ENCODE data around the gene PSMD6. TPM values are rescaled to one million over a fixed set of nuclear protein-coding genes. Genes with fewer than 3 reads are reported as not detected.

PSMD6 gene
- total and polyA plus RNA-seq, 2 donors (not counting 3 experiments of a cell fraction or from before 2014, with no cell fraction given) = 53.7 to 90.8 TPM

GRCh38 chr3:63991666-63992065, 31.6 kb downstream of the PSMD6 start:
- no TSS peak for BruUV-seq (replicated peaks)
- Histone ChIP-seq H3K4me2 (ENCODE audit: insufficient read depth, low read length) (no peak overlapping the region), H3K9me3 (replicated peaks; ENCODE audit: control insufficient read depth, insufficient read depth, low read length) (no peaks in the 10 kb centered on the region), H3K4me3 (replicated peaks in 1 of 3; ENCODE audit: insufficient read depth in 1 of 3, low read depth in 1 of 3, low read length in 3 of 3) (no peak overlapping the region), H3K4me1 (ENCODE audit: control insufficient read depth, extremely low read depth, insufficient read depth, low read length) (peaks cover 5% of the 10 kb centered on the region), H3K27me3 (ENCODE audit: control insufficient read depth in 2 of 2, insufficient read depth in 2 of 2, low read length in 2 of 2) (no peaks in the 10 kb centered on the region), H3K79me2 (ENCODE audit: control insufficient read depth, insufficient read depth, low read length) (no peaks in the 10 kb centered on the region), H3K9ac (replicated peaks; ENCODE audit: extremely low read depth, insufficient read depth, low read length) (no peak overlapping the region), H4K20me1 (replicated peaks; ENCODE audit: control insufficient read depth, extremely low read depth, insufficient read depth, low read length) (no peaks in the 10 kb centered on the region), H3K9me1 (replicated peaks; ENCODE audit: control insufficient read depth, extremely low read depth, insufficient read depth, low read length) (no peaks in the 10 kb centered on the region), H2AFZ (ENCODE audit: low read depth, low read length) (no peak overlapping the region), H3K27ac (ENCODE audit: insufficient read depth, low read depth, low read length) (no peak overlapping the region), H3K36me3 (ENCODE audit: control insufficient read depth in 2 of 2, extremely low read depth in 1 of 2, insufficient read depth in 2 of 2, low read length in 2 of 2) (peaks cover 2 to 38% of the 10 kb centered on the region in 2 experiments)
- POLR2A ChIA-PET = no interaction called here
- TF ChIP-seq EZH2 (IDR thresholded peaks at IDR 0.05; ENCODE audit: borderline replicate concordance, low read depth, low read length, severe bottlenecking) = no peak
- TF ChIP-seq POLR2A (IDR thresholded peaks at IDR 0.05; ENCODE audit: low read depth, low read length) = no peak
- TF ChIP-seq JUN (IDR thresholded peaks at IDR 0.05; ENCODE audit: borderline replicate concordance, insufficient read depth, insufficient read length, low read depth) = no peak
- CTCF ChIA-PET = interaction anchor here (2.3 to 6.0 kb wide), 3 partner anchors 13 to 641 kb away, joined by 7 to 45 read pairs (median 34); no protein-coding TSS in a partner anchor
- dilution Hi-C loops (cut with MboI; ENCODE audit: extremely low pct_ligation_motif_present, low sequenced_read_pairs) (no loop called here), intact Hi-C loops (cut with micrococcal nuclease) (loop anchor here (2.0 kb wide), 2 partner anchors 127 to 173 kb away; partner anchors contain the start of gene C3orf49)
- FAIRE-seq = no peak
- DNase-seq (ENCODE audit: low read depth, low spot score) = no peak

- DNase-seq (ENCODE audit: low read depth, low spot score) (peak; percentile 10), FAIRE-seq (no peak)
- dilution Hi-C loops (cut with MboI; ENCODE audit: extremely low pct_ligation_motif_present, low sequenced_read_pairs) = no loop called here
- no peaks in the 10 kb centered on the region for H3K9me1 ChIP-seq (replicated peaks; ENCODE audit: control insufficient read depth, extremely low read depth, insufficient read depth, low read length)
- H3K4me3 ChIP-seq (replicated peaks in 1 of 3; ENCODE audit: insufficient read depth in 1 of 3, low read depth in 1 of 3, low read length in 3 of 3) = no peak overlapping the region
- H3K4me2 ChIP-seq (ENCODE audit: insufficient read depth, low read length) = no peak overlapping the region
- no peaks in the 10 kb centered on the region for H3K9me3 ChIP-seq (replicated peaks; ENCODE audit: control insufficient read depth, insufficient read depth, low read length)
- no peaks in the 10 kb centered on the region for H3K27me3 ChIP-seq (ENCODE audit: control insufficient read depth in 2 of 2, insufficient read depth in 2 of 2, low read length in 2 of 2)
- intact Hi-C loops (cut with micrococcal nuclease) = no loop called here
- H3K27ac ChIP-seq (ENCODE audit: insufficient read depth, low read depth, low read length) = no peak overlapping the region
- TF ChIP-seq POLR2A (IDR thresholded peaks at IDR 0.05; ENCODE audit: low read depth, low read length) = no peak
- no peak for TF ChIP-seq MYC (IDR thresholded peaks at IDR 0.05; ENCODE audit: low read depth, low read length)
- TF ChIP-seq EZH2 (IDR thresholded peaks at IDR 0.05; ENCODE audit: borderline replicate concordance, low read depth, low read length, severe bottlenecking) = no peak
- TF ChIP-seq, protein P1, sequence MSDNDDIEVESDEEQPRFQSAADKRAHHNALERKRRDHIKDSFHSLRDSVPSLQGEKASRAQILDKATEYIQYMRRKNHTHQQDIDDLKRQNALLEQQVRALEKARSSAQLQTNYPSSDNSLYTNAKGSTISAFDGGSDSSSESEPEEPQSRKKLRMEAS (IDR thresholded peaks at IDR 0.05; ENCODE audit: insufficient read depth, insufficient read length) = no peak
- no peak for TF ChIP-seq JUN (IDR thresholded peaks at IDR 0.05; ENCODE audit: borderline replicate concordance, insufficient read depth, insufficient read length, low read depth)
- TF ChIP-seq POLR2AphosphoS5 (IDR thresholded peaks at IDR 0.05; ENCODE audit: insufficient read depth, low read depth, low read length) = no peak
- no peak for TF ChIP-seq GATA2 (IDR thresholded peaks at IDR 0.05; ENCODE audit: insufficient read depth, insufficient read length, low read depth, low read length)
- TF ChIP-seq, protein P2, sequence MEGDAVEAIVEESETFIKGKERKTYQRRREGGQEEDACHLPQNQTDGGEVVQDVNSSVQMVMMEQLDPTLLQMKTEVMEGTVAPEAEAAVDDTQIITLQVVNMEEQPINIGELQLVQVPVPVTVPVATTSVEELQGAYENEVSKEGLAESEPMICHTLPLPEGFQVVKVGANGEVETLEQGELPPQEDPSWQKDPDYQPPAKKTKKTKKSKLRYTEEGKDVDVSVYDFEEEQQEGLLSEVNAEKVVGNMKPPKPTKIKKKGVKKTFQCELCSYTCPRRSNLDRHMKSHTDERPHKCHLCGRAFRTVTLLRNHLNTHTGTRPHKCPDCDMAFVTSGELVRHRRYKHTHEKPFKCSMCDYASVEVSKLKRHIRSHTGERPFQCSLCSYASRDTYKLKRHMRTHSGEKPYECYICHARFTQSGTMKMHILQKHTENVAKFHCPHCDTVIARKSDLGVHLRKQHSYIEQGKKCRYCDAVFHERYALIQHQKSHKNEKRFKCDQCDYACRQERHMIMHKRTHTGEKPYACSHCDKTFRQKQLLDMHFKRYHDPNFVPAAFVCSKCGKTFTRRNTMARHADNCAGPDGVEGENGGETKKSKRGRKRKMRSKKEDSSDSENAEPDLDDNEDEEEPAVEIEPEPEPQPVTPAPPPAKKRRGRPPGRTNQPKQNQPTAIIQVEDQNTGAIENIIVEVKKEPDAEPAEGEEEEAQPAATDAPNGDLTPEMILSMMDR (IDR thresholded peaks at IDR 0.05; ENCODE audit: extremely low read depth in 1 of 2, insufficient read depth in 1 of 2, low read depth in 1 of 2, low read length in 2 of 2) = no peak
- no peak for TF ChIP-seq FOS (IDR thresholded peaks at IDR 0.05; ENCODE audit: borderline replicate concordance, insufficient read depth, low read length)
- ChIA-PET CTCF (interaction anchor here (0.8 to 6.0 kb wide), 5 partner anchors 12 to 640 kb away, joined by 3 to 45 read pairs (median 4); no protein-coding TSS in a partner anchor), POLR2A (interaction anchor here (0.5 kb wide), 1 partner anchor 17 kb away, joined by 6 read pairs; no protein-coding TSS in a partner anchor)
- H2AFZ ChIP-seq (ENCODE audit: low read depth, low read length) = no peak overlapping the region
- no peak overlapping the region for H3K9ac ChIP-seq (replicated peaks; ENCODE audit: extremely low read depth, insufficient read depth, low read length)
- peaks cover 2 to 32% of the 10 kb centered on the region in 2 experiments for H3K36me3 ChIP-seq (ENCODE audit: control insufficient read depth in 2 of 2, extremely low read depth in 1 of 2, insufficient read depth in 2 of 2, low read length in 2 of 2)
- no peaks in the 10 kb centered on the region for H4K20me1 ChIP-seq (replicated peaks; ENCODE audit: control insufficient read depth, extremely low read depth, insufficient read depth, low read length)
- H3K79me2 ChIP-seq (ENCODE audit: control insufficient read depth, insufficient read depth, low read length) = no peaks in the 10 kb centered on the region
- peaks cover 5% of the 10 kb centered on the region for H3K4me1 ChIP-seq (ENCODE audit: control insufficient read depth, extremely low read depth, insufficient read depth, low read length)
- no TSS peak for BruUV-seq (replicated peaks)
These were observed 32.6 kb downstream of the PSMD6 start for GRCh38 chr3:63990733-63991132.

Data from endothelial cell of umbilical vein (primary cell).